Endothelial cell of umbilical vein (primary cell): Measurements from ENCODE around the gene CDK19. TPM values are rescaled to one million over a fixed set of nuclear protein-coding genes. Genes with fewer than 3 reads are reported as not detected.

Experiments
- BruUV-seq: library from RNA; stranded (reverse); fragments of 400-500 nt; replicated peaks from 2 replicates; lab custom pipeline; 2021; lab: Mats Ljungman, UMichigan
- CTCF ChIA-PET: fragments of 300-600, 350-600 bp; sonication (Branson Sonifier 250); formaldehyde crosslinking; loops from one replicate; lab custom pipeline; 2021; ENCODE audit warnings: antibody characterized with exemption, inconsistent platforms; lab: Charles Lee
- POLR2A ChIA-PET: fragments of 300-600, 350-600 bp; sonication (Branson Sonifier 250); formaldehyde crosslinking; loops from one replicate; lab custom pipeline; 2021; ENCODE audit warnings: antibody characterized with exemption, inconsistent platforms; lab: Charles Lee
- DNase-seq: peaks from one replicate; pipeline ENCODE4 v3.0.0-alpha.2; 2011; ENCODE audit warnings: low read depth, low spot score
- FAIRE-seq: peaks from 2 replicates; lab custom pipeline; 2011; peaks lifted over from hg19 to GRCh38; lab: Jason Lieb, UNC
- H2AFZ ChIP-seq: 2 replicates; pipeline ENCODE4 v1.6.0; 2012; ENCODE audit warnings: low read depth, low read length, control low read depth, inconsistent platforms
- H3K27ac ChIP-seq: 2 replicates; pipeline ENCODE4 v1.5.1; 2011; ENCODE audit warnings: low read depth, mild to moderate bottlenecking, control low read depth, low read length, moderate library complexity; ENCODE audit not compliant: insufficient read depth
- H3K27me3 ChIP-seq, 2 experiments: 2 replicates each; pipeline versions ENCODE4 v1.6.0 to v1.6.1; 2011; ENCODE audit warnings: low read length in 2 of 2, mixed read lengths in 1 of 2; ENCODE audit not compliant: control insufficient read depth in 2 of 2, insufficient read depth in 2 of 2
- H3K36me3 ChIP-seq, 2 experiments: 2 replicates in 1 of 2; 3 replicates in 1 of 2; pipeline ENCODE4 v1.5.1; 2011; ENCODE audit warnings: low read length in 2 of 2, mild to moderate bottlenecking in 1 of 2, moderate library complexity in 1 of 2; ENCODE audit not compliant: control insufficient read depth in 2 of 2, insufficient read depth in 2 of 2; ENCODE audit errors: extremely low read depth in 1 of 2
- H3K4me1 ChIP-seq: 3 replicates; pipeline ENCODE4 v1.5.1; 2011; ENCODE audit warnings: mild to moderate bottlenecking, low read length; ENCODE audit not compliant: control insufficient read depth, insufficient read depth; ENCODE audit errors: extremely low read depth
- H3K4me2 ChIP-seq: 2 replicates; pipeline ENCODE4 v1.6.1; 2011; ENCODE audit warnings: low read length, control low read depth, mixed read lengths; ENCODE audit not compliant: insufficient read depth
- H3K4me3 ChIP-seq, 3 experiments: fragments of 200-600 bp in 1 of 3; sonication (generic), shearing (Covaris generic) in 1 of 3; replicated peaks in 1 of 3; 2 replicates each; pipeline ENCODE4 v1.5.1; 2011 to 2016; ENCODE audit warnings: control low read depth in 3 of 3, low read length in 3 of 3, mild to moderate bottlenecking in 2 of 3, inconsistent platforms in 1 of 3, low read depth in 1 of 3, moderate library complexity in 1 of 3; ENCODE audit not compliant: insufficient read depth in 1 of 3
- H3K79me2 ChIP-seq: 2 replicates; pipeline ENCODE4 v1.6.0; 2012; ENCODE audit warnings: low read length, inconsistent platforms; ENCODE audit not compliant: control insufficient read depth, insufficient read depth
- H3K9ac ChIP-seq: replicated peaks from 2 replicates; pipeline ENCODE3; 2011; ENCODE audit warnings: low read length, control low read depth; ENCODE audit not compliant: insufficient read depth; ENCODE audit errors: extremely low read depth
- H3K9me1 ChIP-seq: replicated peaks from 3 replicates; pipeline ENCODE4 v1.6.0; 2011; ENCODE audit warnings: mild to moderate bottlenecking, low read length; ENCODE audit not compliant: control insufficient read depth, insufficient read depth; ENCODE audit errors: extremely low read depth
- H3K9me3 ChIP-seq: replicated peaks from 2 replicates; pipeline ENCODE4 v1.5.1; 2012; ENCODE audit warnings: low read length, inconsistent platforms; ENCODE audit not compliant: control insufficient read depth, insufficient read depth
- H4K20me1 ChIP-seq: replicated peaks from 2 replicates; pipeline ENCODE3; 2011; ENCODE audit warnings: mild to moderate bottlenecking, low read length; ENCODE audit not compliant: control insufficient read depth, insufficient read depth; ENCODE audit errors: extremely low read depth
- CTCF ChIP-seq, 2 donors: IDR thresholded peaks; 1 replicate in 1 of 2; 2 replicates in 1 of 2; pipeline ENCODE4 v1.5.1; 2011; ENCODE audit warnings: low read length in 2 of 2, mild to moderate bottlenecking in 2 of 2, moderate library complexity in 2 of 2, control low read depth in 1 of 2, inconsistent platforms in 1 of 2, low read depth in 1 of 2; ENCODE audit not compliant: insufficient read depth in 1 of 2; ENCODE audit errors: extremely low read depth in 1 of 2
- FOS ChIP-seq: IDR thresholded peaks from 2 replicates; pipeline ENCODE4 v1.6.1; 2011; ENCODE audit warnings: mild to moderate bottlenecking, low read length, moderate library complexity, borderline replicate concordance; ENCODE audit not compliant: insufficient read depth
- GATA2 ChIP-seq: IDR thresholded peaks from 2 replicates; pipeline ENCODE4 v1.7.0; 2011; ENCODE audit warnings: low read depth, mild to moderate bottlenecking, moderate library complexity, mixed read lengths, low read length; ENCODE audit not compliant: insufficient read length, insufficient read depth
- dilution Hi-C: fragments of 300-500 bp; cut with MboI; formaldehyde crosslinking; loops from one replicate; pipeline ENCODE4 v1.15.0; 2019; ENCODE audit warnings: low sequenced_read_pairs; ENCODE audit not compliant: extremely low pct_ligation_motif_present
- intact Hi-C: fragments of 100-400 bp; cut with micrococcal nuclease; formaldehyde crosslinking; loops from one replicate; pipeline ENCODE4 v1.10.0; 2022
- polyA plus RNA-seq, 4 experiments: library from polyadenylated mRNA; depleted of rRNA in 3 of 4; stranded (reverse) in 3 of 4; unstranded in 1 of 4; fragments of >200 nt; gene quantifications; 2 replicates each; pipeline versions ENCODE4 v1.2.1 to v1.2.3, GENCODE V29; 2011 to 2012; ENCODE audit warnings: missing spikeins in 1 of 4
- total RNA-seq: library from RNA; stranded (reverse); gene quantifications from 2 replicates; pipeline ENCODE4 v1.2.3, GENCODE V29; 2021

The CDK19 gene
- total and polyA plus RNA-seq, 2 donors (not counting 3 experiments of a cell fraction or from before 2014, with no cell fraction given) = 4.6 to 12.1 TPM

DNA sequence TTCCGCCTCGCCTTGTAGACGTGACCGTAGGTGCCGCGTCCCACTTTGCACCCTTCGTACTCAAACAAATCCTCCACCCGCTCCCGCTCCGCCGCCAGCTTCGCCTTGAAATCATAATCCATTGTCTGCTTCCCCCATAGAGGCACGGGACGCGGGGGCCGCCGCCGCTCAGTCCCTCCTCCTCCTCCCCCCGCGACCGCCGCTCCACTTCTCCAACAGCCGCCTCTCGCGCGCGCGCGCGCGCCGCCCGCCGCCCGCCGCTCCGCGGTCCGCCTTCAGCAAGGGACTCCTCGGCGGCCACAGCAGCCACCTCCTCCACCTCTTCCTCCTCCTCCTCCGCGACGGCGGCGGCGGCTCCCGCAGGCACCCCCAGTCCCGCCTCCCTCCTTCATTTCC lies 256 bp downstream of the CDK19 start:
- peaks cover 0 to 2% of the 10 kb centered on the region in 2 experiments for H3K27me3 ChIP-seq
- H3K79me2 ChIP-seq = peaks cover 3% of the 10 kb centered on the region
- H3K36me3 ChIP-seq = no peaks in the 10 kb centered on the region
- DNase-seq (no peak), FAIRE-seq (no peak)
- H3K9me3 ChIP-seq = no peaks in the 10 kb centered on the region
- POLR2A ChIA-PET = interaction anchor here (0.6 to 4.1 kb wide), 6 partner anchors 20 to 144 kb away, joined by 3 to 133 read pairs (median 6); partner anchors contain the start of genes AMD1 and GTF3C6
- no peaks in the 10 kb centered on the region for H4K20me1 ChIP-seq
- BruUV-seq = no TSS peak
- CTCF ChIA-PET = interaction anchor here (0.6 to 2.2 kb wide), 8 partner anchors 10 to 385 kb away, joined by 3 to 11 read pairs (median 3); partner anchors contain the start of genes AMD1 and GTF3C6
- peaks cover 9% of the 10 kb centered on the region for H3K4me1 ChIP-seq
- dilution Hi-C loops = no loop called here
- H3K4me2 ChIP-seq = peak overlapping the region; percentile 92
- peak overlapping the region; percentile 68 for H3K27ac ChIP-seq
- peak overlapping the region; percentile 66 to 97 (median 76) for H3K4me3 ChIP-seq
- intact Hi-C loops = loop anchor here (1.0 to 2.0 kb wide), 5 partner anchors 61 to 635 kb away; partner anchors contain the start of genes CDC40, GTF3C6 and RPF2
- H3K9ac ChIP-seq = peak overlapping the region; percentile 80
- TF ChIP-seq FOS = no peak
- TF ChIP-seq GATA2 = no peak
- TF ChIP-seq CTCF (IDR thresholded peaks at IDR 0.05; ENCODE audit: extremely low read depth in 1 of 2, insufficient read depth in 1 of 2, low read depth in 1 of 2, low read length in 2 of 2) = no peak
- H3K9me1 ChIP-seq = no peaks in the 10 kb centered on the region
- peak overlapping the region; percentile 87 for H2AFZ ChIP-seq
